ENCODE data around the gene SPINK6.

DNA sequence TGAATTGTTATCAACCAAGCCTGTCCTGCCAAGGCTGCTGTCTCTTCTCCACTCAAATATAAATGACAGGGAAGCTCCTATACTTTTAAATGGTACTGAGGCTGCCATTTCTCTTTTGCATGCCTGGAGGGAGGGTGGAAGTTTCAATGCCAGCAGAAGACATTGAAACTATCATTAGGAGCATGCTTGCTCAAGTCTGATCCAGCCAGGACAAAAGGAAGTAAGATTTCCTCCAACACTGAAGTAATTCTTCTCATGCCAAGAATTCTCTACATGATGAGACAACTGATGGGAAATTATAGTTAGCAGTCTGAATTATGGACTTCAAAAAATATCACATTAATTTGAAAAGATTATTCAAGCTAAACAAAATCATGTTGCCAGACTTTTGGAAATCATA is 5.4 kb downstream of the SPINK6 start:
- TF ChIP-seq, protein P1, sequence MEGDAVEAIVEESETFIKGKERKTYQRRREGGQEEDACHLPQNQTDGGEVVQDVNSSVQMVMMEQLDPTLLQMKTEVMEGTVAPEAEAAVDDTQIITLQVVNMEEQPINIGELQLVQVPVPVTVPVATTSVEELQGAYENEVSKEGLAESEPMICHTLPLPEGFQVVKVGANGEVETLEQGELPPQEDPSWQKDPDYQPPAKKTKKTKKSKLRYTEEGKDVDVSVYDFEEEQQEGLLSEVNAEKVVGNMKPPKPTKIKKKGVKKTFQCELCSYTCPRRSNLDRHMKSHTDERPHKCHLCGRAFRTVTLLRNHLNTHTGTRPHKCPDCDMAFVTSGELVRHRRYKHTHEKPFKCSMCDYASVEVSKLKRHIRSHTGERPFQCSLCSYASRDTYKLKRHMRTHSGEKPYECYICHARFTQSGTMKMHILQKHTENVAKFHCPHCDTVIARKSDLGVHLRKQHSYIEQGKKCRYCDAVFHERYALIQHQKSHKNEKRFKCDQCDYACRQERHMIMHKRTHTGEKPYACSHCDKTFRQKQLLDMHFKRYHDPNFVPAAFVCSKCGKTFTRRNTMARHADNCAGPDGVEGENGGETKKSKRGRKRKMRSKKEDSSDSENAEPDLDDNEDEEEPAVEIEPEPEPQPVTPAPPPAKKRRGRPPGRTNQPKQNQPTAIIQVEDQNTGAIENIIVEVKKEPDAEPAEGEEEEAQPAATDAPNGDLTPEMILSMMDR (IDR thresholded peaks at IDR 0.05): no peak
- no peak for TF ChIP-seq POLR2A (IDR thresholded peaks at IDR 0.05)
